Activated naive CD4-positive, alpha-beta T cell treated with anti-CD3 and anti-CD28 coated beads for 36 hours (primary cell): ENCODE results near the gene CCR4. TPM values are rescaled to one million over a fixed set of nuclear protein-coding genes. Genes with fewer than 3 reads are reported as not detected.
"Not testable (repeated sequence)": the region's sequence is repeated elsewhere in the genome, so short reads cannot be mapped to it uniquely, and the experiment has no call there.

Experiments
- CTCF ChIA-PET: fragments of 350-600 bp; sonication (Branson Sonifier 250); formaldehyde crosslinking; loops from one replicate; lab custom pipeline; 2021; ENCODE audit warnings: antibody characterized with exemption; lab: Charles Lee
- DNase-seq: peaks from one replicate; pipeline ENCODE4 v3.0.0-alpha.2; 2020
- H3K27ac Mint-ChIP-seq: one replicate; pipeline ENCODE4 v1.8.0; 2021; ENCODE audit warnings: mild to moderate bottlenecking, mixed read lengths
- H3K27me3 Mint-ChIP-seq: one replicate; pipeline ENCODE4 v1.8.0; 2021; ENCODE audit warnings: low read depth, mixed read lengths
- H3K36me3 Mint-ChIP-seq: one replicate; pipeline ENCODE4 v1.8.0; 2021; ENCODE audit warnings: low read depth, mixed read lengths
- H3K4me1 Mint-ChIP-seq: one replicate; pipeline ENCODE4 v1.8.0; 2021; ENCODE audit warnings: low read depth, mixed read lengths
- H3K4me3 Mint-ChIP-seq: one replicate; pipeline ENCODE4 v1.8.0; 2021; ENCODE audit warnings: mild to moderate bottlenecking, moderate library complexity, mixed read lengths
- H3K9me3 Mint-ChIP-seq: one replicate; pipeline ENCODE4 v1.8.0; 2021; ENCODE audit warnings: mixed read lengths
- intact Hi-C: fragments of 100-400 bp; cut with micrococcal nuclease; formaldehyde crosslinking; loops from one replicate; pipeline ENCODE4 v1.15.1; 2023
- total RNA-seq, 2 experiments: library from RNA; stranded (reverse); gene quantifications; one replicate each; pipeline ENCODE4 v1.2.3, GENCODE V29; 2021

Gene CCR4
- total RNA-seq, 2 experiments from 2014 or later = 27.9 to 28.8 TPM

DNA sequence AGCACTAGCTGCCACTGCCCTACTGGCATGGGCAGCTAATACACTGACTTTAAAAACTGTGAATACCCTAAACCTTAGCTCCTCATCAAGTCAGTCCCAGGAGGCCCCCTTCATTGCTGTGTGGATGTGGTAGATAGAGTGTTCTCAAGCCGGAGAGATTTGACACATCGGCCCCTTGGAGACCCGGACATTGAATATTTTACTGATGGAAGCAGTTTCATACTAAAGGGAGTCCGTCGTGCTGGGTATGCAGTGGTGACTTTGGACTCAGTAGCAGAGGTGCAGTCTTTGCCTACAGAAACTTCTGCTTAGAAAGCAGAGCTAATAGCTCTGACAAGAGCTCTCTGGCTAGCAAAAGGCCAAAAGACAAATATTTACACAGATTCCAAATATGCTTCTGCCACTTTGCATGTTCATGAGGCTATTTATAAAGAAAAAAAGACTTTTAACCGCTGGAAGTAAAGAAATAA is 17.5 kb downstream of the CCR4 start:
- Mint-ChIP-seq H3K9me3 (peaks cover 28% of the 10 kb centered on the region), H3K27me3 (no peaks in the 10 kb centered on the region), H3K36me3 (peaks cover 24% of the 10 kb centered on the region), H3K4me3 (no peak overlapping the region), H3K4me1 (peaks cover 15% of the 10 kb centered on the region), H3K27ac (no peak overlapping the region)
- CTCF ChIA-PET = interaction anchor here (0.7 to 2.8 kb wide), 5 partner anchors 8 to 105 kb away, joined by 3 to 11 read pairs (median 3); no protein-coding TSS in a partner anchor
- intact Hi-C loops = no loop called here
- DNase-seq = no peak

DNA sequence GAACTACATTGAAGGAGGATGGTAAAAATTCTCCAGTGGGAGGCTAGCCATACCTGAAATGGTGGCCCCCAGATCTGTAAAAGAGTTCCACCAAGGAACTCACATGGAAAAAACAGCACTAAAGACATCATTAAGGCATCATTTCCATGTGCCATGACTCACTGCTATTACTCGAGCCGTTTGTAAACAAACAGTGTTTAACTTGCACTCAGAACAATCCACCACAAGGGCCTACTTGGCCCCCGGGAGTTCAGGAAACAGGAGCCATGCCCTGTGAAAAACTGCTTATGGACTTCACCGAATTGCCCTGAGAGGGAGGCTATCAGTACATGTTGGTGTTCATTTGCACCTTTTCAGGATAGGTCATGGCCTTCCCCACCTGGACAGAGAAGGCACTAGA is 18.2 kb downstream of the CCR4 start:
- CTCF ChIA-PET = interaction anchor here (0.7 to 2.8 kb wide), 3 partner anchors 8 to 105 kb away, joined by 3 to 11 read pairs (median 3); no protein-coding TSS in a partner anchor
- peaks cover 17% of the 10 kb centered on the region for H3K36me3 Mint-ChIP-seq
- intact Hi-C loops = no loop called here
- H3K27ac Mint-ChIP-seq = no peak overlapping the region
- H3K9me3 Mint-ChIP-seq = peaks cover 23% of the 10 kb centered on the region
- H3K4me3 Mint-ChIP-seq = no peak overlapping the region
- no peaks in the 10 kb centered on the region for H3K27me3 Mint-ChIP-seq
- peaks cover 12% of the 10 kb centered on the region for H3K4me1 Mint-ChIP-seq
- DNase-seq = no peak

DNA sequence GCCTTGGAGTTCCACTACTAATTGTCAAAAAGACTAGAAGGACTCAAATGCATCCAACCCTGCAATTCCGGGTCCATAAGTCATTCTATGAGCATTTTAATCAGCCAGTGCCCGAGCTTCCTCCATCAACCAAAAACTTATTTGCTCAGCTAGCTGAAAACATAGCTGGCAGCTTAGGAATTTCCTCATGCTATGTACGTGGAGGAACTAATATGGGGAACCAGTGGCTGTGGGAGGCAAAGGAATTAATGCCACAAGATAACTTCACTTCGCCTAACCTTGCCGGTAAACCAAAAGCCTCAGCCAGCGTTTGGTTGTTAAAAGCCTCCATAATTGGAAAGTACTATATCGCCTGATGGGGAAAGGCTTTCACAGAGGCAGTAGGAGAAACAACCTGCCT is 19.8 kb downstream of the CCR4 start:
- H3K27ac Mint-ChIP-seq, H3K36me3 Mint-ChIP-seq, H3K4me1 Mint-ChIP-seq, H3K4me3 Mint-ChIP-seq, DNase-seq, intact Hi-C loops, H3K9me3 Mint-ChIP-seq, H3K27me3 Mint-ChIP-seq, CTCF ChIA-PET: not testable (repeated sequence)

DNA sequence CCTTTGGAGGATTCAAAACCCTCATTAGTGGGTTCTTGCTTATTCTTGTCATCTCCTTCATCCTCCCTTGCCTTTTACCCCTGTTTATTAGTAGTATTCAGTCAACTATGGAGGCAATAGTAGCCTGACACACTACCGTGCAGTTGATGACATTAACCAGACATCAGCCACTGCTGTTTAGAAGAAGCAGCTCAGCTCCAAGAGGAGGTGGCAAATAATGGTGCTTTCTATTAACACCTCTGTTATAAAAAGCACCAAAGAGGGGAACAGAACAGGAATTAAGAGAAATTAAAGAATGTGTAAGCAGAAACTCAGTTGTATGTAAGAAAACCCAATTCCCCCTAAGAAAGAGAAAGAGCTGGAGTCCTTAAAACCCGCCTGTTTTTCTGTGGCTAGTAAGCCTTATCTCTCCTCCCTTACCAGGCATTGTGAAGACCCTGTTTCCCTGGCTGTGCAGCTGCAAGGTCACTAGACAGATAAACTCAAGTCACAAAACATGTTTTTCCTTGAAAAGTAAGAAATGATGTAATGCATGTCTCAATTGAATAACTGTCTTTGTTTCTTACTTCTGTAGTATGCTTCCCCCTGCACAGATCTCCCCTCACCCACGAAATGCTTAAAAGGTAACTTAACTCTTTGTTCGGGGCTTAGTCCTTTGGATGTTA is 21.2 kb downstream of the CCR4 start:
- intact Hi-C loops = no loop called here
- no peak for DNase-seq
- Mint-ChIP-seq H3K9me3 (no peaks in the 10 kb centered on the region), H3K36me3 (no peaks in the 10 kb centered on the region), H3K4me3 (no peak overlapping the region), H3K27ac (no peak overlapping the region), H3K27me3 (no peaks in the 10 kb centered on the region), H3K4me1 (peaks cover 10% of the 10 kb centered on the region)
- CTCF ChIA-PET = no interaction called here

DNA sequence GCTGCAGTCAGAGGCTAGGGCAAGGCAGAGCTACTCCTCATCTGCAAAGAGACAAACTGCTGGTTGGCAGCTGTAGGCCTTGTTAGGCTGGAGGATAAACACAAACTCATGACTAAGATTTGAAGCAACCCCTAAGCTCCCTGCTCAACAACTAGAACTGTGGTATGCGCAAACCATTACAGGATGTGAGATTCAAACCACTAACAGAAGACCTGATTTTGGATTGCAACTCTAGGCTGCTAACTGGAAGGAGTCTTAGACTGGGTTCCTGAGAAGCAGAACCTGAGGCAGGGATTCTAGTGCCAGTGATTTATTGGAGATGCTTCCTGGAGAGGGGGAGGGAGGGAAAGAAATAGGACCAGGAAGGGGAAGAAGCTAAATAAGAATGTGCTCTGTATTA is 22.5 kb downstream of the CCR4 start:
- Mint-ChIP-seq H3K36me3 (no peaks in the 10 kb centered on the region), H3K9me3 (no peaks in the 10 kb centered on the region), H3K27me3 (no peaks in the 10 kb centered on the region), H3K4me1 (peaks cover 10% of the 10 kb centered on the region), H3K4me3 (no peak overlapping the region), H3K27ac (no peak overlapping the region)
- CTCF ChIA-PET = interaction anchor here (0.9 to 1.5 kb wide), 4 partner anchors 12 to 399 kb away, joined by 3 to 6 read pairs (median 4); no protein-coding TSS in a partner anchor
- intact Hi-C loops = loop anchor here (1.0 kb wide), 3 partner anchors 10 to 22 kb away; no protein-coding TSS in a partner anchor
- DNase-seq = peak; percentile 49

DNA sequence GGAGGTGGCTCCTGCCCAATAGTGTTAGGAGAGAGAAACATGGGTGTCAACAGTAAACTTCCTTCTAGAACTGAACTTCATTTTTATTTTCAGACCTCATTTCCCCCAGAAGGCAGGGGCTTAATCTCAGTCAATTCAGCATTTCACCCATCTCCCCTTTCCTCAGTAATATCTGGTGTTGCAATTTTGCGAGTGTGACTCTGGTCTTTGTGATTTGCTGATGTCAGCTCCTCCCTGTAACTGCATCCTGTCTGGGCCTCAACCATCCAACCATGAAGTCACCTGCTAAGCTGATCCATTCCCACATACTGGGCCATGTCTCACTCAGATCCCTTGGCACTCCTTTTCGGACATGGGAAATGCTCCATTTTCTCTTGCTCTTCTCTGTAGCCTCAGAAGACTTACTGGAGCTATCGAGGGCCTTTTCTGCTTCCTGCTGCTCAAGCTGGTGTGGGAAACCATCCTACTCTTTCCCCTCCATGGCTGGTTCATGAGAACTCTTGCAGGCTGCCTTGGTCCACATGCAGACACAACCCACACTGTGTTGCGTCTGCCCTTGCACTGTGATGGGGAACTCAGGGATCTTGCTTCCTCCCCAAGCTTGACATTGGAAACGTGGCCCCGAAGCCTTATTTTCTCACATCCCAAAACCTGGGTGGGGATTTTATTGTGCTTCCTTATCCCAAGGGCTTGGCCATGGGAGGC is 24.6 kb downstream of the CCR4 start:
- H3K4me1 Mint-ChIP-seq = peaks cover 10% of the 10 kb centered on the region

DNA sequence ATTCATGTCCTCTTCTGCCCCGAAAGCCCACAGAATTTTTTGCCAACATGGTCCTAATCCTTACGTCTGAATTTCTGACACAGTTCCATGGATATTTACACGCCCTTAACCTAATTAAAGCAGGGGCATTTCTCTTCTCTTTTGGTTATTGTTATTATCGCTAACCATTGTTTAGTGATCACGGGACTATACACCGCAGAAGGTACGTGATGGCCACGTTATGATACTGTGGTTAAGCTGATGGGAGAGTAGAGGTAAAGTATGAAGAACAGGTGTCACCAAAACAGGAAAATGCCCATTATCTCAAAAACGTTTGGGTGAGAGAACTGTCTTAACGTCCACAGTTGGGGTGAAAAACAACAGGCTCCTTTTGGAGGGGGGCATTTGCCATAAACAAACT is 26.4 kb downstream of the CCR4 start:
- Mint-ChIP-seq H3K4me1 (peaks cover 8% of the 10 kb centered on the region), H3K36me3 (no peaks in the 10 kb centered on the region), H3K27me3 (no peaks in the 10 kb centered on the region), H3K27ac (no peak overlapping the region), H3K4me3 (no peak overlapping the region), H3K9me3 (no peaks in the 10 kb centered on the region)
- intact Hi-C loops = no loop called here
- no peak for DNase-seq
- CTCF ChIA-PET = interaction anchor here (0.6 kb wide), 1 partner anchor 8 kb away, joined by 3 read pairs; no protein-coding TSS in a partner anchor

More for the DNA sequence above, 24.6 kb downstream of the CCR4 start:
- H3K36me3 Mint-ChIP-seq = no peaks in the 10 kb centered on the region
- no peak for DNase-seq
- H3K27me3 Mint-ChIP-seq = no peaks in the 10 kb centered on the region
- H3K27ac Mint-ChIP-seq = no peak overlapping the region
- no peak overlapping the region for H3K4me3 Mint-ChIP-seq
- intact Hi-C loops = no loop called here
- H3K9me3 Mint-ChIP-seq = no peaks in the 10 kb centered on the region
- CTCF ChIA-PET = interaction anchor here (0.5 to 1.0 kb wide), 2 partner anchors 8 to 27 kb away, joined by 3 read pairs; no protein-coding TSS in a partner anchor

DNA sequence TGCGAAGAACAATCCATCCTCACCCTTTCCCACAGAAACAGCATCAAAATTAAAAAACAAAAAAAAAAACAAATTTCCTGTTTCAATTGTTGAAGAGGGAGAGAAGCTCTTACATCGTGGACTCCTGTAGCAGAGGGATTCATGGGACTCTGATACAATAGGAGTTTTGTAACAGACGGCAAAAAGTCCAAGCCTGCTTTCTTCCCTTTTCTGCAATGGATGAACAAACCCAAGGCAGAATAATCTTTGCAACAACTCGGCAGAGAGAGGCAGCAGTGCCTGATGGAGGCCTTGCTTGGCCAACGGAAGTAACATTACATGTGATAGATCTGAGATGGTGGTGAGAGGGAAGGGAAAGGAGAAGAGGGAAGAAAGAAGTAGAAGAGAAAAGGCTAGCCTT is 26.9 kb downstream of the CCR4 start:
- Mint-ChIP-seq H3K4me3 (no peak overlapping the region), H3K27ac (no peak overlapping the region), H3K27me3 (no peaks in the 10 kb centered on the region), H3K9me3 (no peaks in the 10 kb centered on the region), H3K36me3 (no peaks in the 10 kb centered on the region), H3K4me1 (peaks cover 8% of the 10 kb centered on the region)
- intact Hi-C loops = no loop called here
- no peak for DNase-seq
- CTCF ChIA-PET = no interaction called here

DNA sequence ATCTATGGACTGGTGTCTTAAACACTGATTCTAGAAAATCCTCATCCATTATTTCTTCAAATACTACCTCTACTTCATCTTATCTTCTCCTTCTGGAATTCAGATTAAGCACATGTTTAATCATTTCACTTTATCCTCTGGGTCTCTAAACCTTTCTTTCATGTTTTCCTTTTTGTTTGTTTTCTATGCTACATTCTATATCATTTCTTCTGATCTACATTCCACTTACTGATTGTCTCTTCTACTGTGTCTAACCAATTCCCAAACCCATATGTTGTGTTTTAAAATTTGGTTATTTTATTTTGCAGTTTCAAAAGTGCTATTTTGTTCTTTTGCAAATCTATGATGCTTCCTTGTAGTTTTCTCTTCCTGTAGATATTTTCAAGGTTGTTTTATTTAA is 31.7 kb downstream of the CCR4 start:
- Mint-ChIP-seq H3K27me3 (peaks cover 2% of the 10 kb centered on the region), H3K4me1 (no peaks in the 10 kb centered on the region), H3K27ac (no peak overlapping the region), H3K9me3 (peaks cover 2% of the 10 kb centered on the region), H3K4me3 (no peak overlapping the region), H3K36me3 (no peaks in the 10 kb centered on the region)
- CTCF ChIA-PET = no interaction called here
- intact Hi-C loops = no loop called here
- no peak for DNase-seq

DNA sequence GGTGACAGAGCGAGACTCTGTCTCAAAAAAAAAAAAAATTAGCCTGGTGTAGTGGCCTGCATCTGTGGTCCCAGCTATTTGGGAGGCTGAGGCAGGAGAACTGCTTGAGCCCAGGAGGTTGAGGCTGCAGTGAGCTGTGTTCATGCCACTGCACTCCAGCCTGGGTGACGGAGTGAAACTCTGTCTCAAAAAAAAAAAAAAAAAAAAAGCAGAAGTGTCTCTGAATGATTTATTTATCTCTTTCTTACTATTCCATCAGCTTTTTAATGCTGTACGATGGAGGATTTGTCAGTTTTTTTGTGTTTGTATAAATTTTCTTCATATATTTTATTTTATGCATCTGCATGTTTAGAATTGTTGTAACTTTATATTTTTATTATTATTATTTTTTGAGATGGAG is 33.5 kb downstream of the CCR4 start:
- CTCF ChIA-PET = interaction anchor here (1.6 kb wide), 1 partner anchor 85 kb away, joined by 3 read pairs; no protein-coding TSS in a partner anchor
- H3K27me3 Mint-ChIP-seq = not testable (repeated sequence)

DNA sequence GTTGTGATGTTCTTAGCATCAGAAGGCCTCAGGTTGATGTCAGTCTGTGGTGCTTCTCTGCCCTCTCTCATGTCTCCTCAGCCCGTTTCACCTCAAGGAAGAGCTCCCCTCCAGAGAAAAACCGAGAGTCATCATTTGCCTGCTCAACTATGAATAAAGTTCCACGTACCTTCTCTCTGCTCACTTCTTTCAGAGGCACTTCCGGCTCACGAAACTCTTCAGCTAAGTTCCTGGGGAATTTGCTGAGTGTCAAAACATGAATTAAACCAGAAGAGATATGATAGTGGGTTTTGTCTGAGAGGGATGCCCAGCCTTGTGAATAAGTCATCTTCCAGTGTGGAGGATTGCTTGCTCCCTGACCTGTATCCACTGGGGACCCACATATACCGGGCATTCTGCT is 37.7 kb downstream of the CCR4 start:
- peaks cover 3% of the 10 kb centered on the region for H3K27me3 Mint-ChIP-seq
- no peak overlapping the region for H3K27ac Mint-ChIP-seq
- peaks cover 27% of the 10 kb centered on the region for H3K4me1 Mint-ChIP-seq
- intact Hi-C loops = no loop called here
- H3K36me3 Mint-ChIP-seq = no peaks in the 10 kb centered on the region
- H3K4me3 Mint-ChIP-seq = no peak overlapping the region
- CTCF ChIA-PET = interaction anchor here (0.6 to 1.3 kb wide), 3 partner anchors 27 to 42 kb away, joined by 3 to 4 read pairs (median 3); no protein-coding TSS in a partner anchor
- H3K9me3 Mint-ChIP-seq = peaks cover 2% of the 10 kb centered on the region
- no peak for DNase-seq

More for the DNA sequence above, 33.5 kb downstream of the CCR4 start:
- H3K4me3 Mint-ChIP-seq, H3K4me1 Mint-ChIP-seq, H3K36me3 Mint-ChIP-seq, H3K27ac Mint-ChIP-seq, intact Hi-C loops, DNase-seq, H3K9me3 Mint-ChIP-seq: not testable (repeated sequence)

DNA sequence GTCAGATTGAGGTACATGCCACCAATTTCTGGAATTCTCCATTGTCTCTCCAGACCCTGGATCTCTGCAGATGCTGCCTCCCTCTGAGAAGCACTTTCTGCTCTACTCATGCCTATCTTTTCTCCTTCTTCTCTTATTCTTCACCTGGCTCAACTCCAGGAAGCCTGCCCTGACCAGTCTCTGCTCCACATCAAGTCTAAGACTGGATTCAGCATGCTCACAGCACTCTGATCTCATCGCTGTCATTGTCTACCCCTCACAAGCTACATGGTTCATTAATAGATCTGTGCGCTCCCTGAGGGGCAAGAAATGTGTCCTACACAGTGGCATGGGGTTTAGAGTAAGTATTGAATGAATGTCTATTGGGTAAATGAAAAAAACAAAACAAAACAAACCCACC is 38.7 kb downstream of the CCR4 start:
- no peak for DNase-seq
- peaks cover 2% of the 10 kb centered on the region for H3K9me3 Mint-ChIP-seq
- peaks cover 3% of the 10 kb centered on the region for H3K27me3 Mint-ChIP-seq
- H3K27ac Mint-ChIP-seq = no peak overlapping the region
- intact Hi-C loops = loop anchor here (10.0 kb wide), 1 partner anchor 1235 kb away; no protein-coding TSS in a partner anchor
- no peak overlapping the region for H3K4me3 Mint-ChIP-seq
- H3K36me3 Mint-ChIP-seq = no peaks in the 10 kb centered on the region
- peaks cover 34% of the 10 kb centered on the region for H3K4me1 Mint-ChIP-seq
- CTCF ChIA-PET = interaction anchor here (1.2 to 1.3 kb wide), 2 partner anchors 28 to 43 kb away, joined by 3 to 4 read pairs; no protein-coding TSS in a partner anchor
